SK-N-SH (cell line): ENCODE data around the gene ABHD17C. TPM values are rescaled to one million over a fixed set of nuclear protein-coding genes. Genes with fewer than 3 reads are reported as not detected.

Source experiments
- CTCF ChIA-PET: fragments of 300-600, 350-600 bp; formaldehyde crosslinking; extraction: SDS; loops from one replicate; lab custom pipeline; 2021; lab: Yijun Ruan, JAX
- POLR2A ChIA-PET: fragments of 350-600 bp; sonication (Branson Sonifier 250); formaldehyde crosslinking; extraction: SDS; loops from one replicate; lab custom pipeline; 2020; ENCODE audit warnings: antibody characterized with exemption, inconsistent platforms; lab: Yijun Ruan, JAX
- DNase-seq: peaks from one replicate; pipeline ENCODE4 v3.0.0; 2012
- H2AFZ ChIP-seq: fragments of 200-600 bp; sonication (generic); 2 replicates; pipeline ENCODE4 v1.8.1; 2016; ENCODE audit warnings: antibody characterized with exemption, mild to moderate bottlenecking, low read depth
- H3F3A ChIP-seq: fragments of 200-600 bp; sonication (generic); replicated peaks from 2 replicates; pipeline ENCODE3; 2016; ENCODE audit warnings: antibody characterized with exemption, mild to moderate bottlenecking; ENCODE audit not compliant: insufficient read depth
- H3K27ac ChIP-seq, 2 experiments: fragments of 200-500 bp in 1 of 2; fragments of 200-600 bp in 1 of 2; sonication (Bioruptor generic) in 1 of 2; sonication (generic), shearing (Covaris generic) in 1 of 2; 2 replicates each; pipeline versions ENCODE4 v1.5.1 to v1.6.1; 2014 to 2016; ENCODE audit warnings: low read depth in 2 of 2, inconsistent platforms in 1 of 2, low read length in 1 of 2, mild to moderate bottlenecking in 1 of 2, mixed read lengths in 1 of 2
- H3K27me3 ChIP-seq: fragments of 200-600 bp; sonication (generic), shearing (Covaris generic); 2 replicates; pipeline ENCODE4 v1.6.1; 2016; ENCODE audit warnings: mixed run types; ENCODE audit not compliant: insufficient read depth
- H3K36me3 ChIP-seq, 2 experiments: fragments of 200-500 bp in 1 of 2; fragments of 200-600 bp in 1 of 2; sonication (Bioruptor generic) in 1 of 2; sonication (generic) in 1 of 2; replicated peaks in 1 of 2; 2 replicates each; pipeline versions ENCODE3 to v1.5.1; 2014 to 2016; ENCODE audit warnings: low read length in 1 of 2, mild to moderate bottlenecking in 1 of 2; ENCODE audit not compliant: insufficient read depth in 2 of 2, control insufficient read depth in 1 of 2
- H3K4me1 ChIP-seq, 2 experiments: fragments of 200-500 bp in 1 of 2; fragments of 200-600 bp in 1 of 2; sonication (Bioruptor generic) in 1 of 2; sonication (generic), shearing (Covaris generic) in 1 of 2; 2 replicates each; pipeline versions ENCODE4 v1.5.1 to v1.6.1; 2014 to 2016; ENCODE audit warnings: low read depth in 1 of 2, low read length in 1 of 2, mixed run types in 1 of 2; ENCODE audit not compliant: insufficient read depth in 2 of 2, control insufficient read depth in 1 of 2
- H3K4me2 ChIP-seq: fragments of 200-600 bp; sonication (generic), shearing (Covaris generic); 2 replicates; pipeline ENCODE4 v1.6.1; 2017; ENCODE audit warnings: mixed run types
- H3K4me3 ChIP-seq, 2 experiments: fragments of 200-500 bp in 1 of 2; fragments of 200-600 bp in 1 of 2; sonication (Bioruptor generic) in 1 of 2; sonication (generic), shearing (Covaris generic) in 1 of 2; 2 replicates each; pipeline versions ENCODE4 v1.5.1 to v1.8.1; 2014 to 2016; ENCODE audit warnings: low read depth in 2 of 2, inconsistent platforms in 1 of 2, low read length in 1 of 2, mild to moderate bottlenecking in 1 of 2, mixed read lengths in 1 of 2, moderate library complexity in 1 of 2
- H3K79me2 ChIP-seq: fragments of 200-600 bp; sonication (generic); 2 replicates; pipeline ENCODE4 v1.8.1; 2017; ENCODE audit warnings: mild to moderate bottlenecking; ENCODE audit not compliant: insufficient read depth
- H3K9ac ChIP-seq: fragments of 200-600 bp; sonication (generic); 2 replicates; pipeline ENCODE4 v1.6.1; 2017; ENCODE audit warnings: mixed run types
- H3K9me2 ChIP-seq: fragments of 200-600 bp; sonication (generic); 2 replicates; pipeline ENCODE4 v1.6.1; 2017; ENCODE audit warnings: mixed run types
- H3K9me3 ChIP-seq: fragments of 200-600 bp; sonication (generic); 2 replicates; pipeline ENCODE4 v1.6.1; 2017; ENCODE audit warnings: mixed run types, mild to moderate bottlenecking, moderate library complexity
- H4K20me1 ChIP-seq: fragments of 200-600 bp; sonication (generic); 2 replicates; pipeline ENCODE4 v1.6.1; 2017; ENCODE audit warnings: mild to moderate bottlenecking, mixed run types; ENCODE audit not compliant: insufficient read depth
- CHD2 ChIP-seq: fragments of 150-350 bp; IDR thresholded peaks from 2 replicates; pipeline ENCODE4 v1.6.1; 2018; ENCODE audit warnings: low read length; ENCODE audit not compliant: partially characterized antibody
- ELF1 ChIP-seq: IDR thresholded peaks from 2 replicates; pipeline ENCODE4 v1.4.0; 2012
- EP300 ChIP-seq, 2 experiments: IDR thresholded peaks; 2 replicates each; pipeline versions ENCODE4 v1.4.0 to v1.6.1; 2012; ENCODE audit warnings: borderline replicate concordance in 1 of 2, low read depth in 1 of 2, low read length in 1 of 2
- EZH2phosphoT487 ChIP-seq: fragments of 200-600 bp; sonication (generic); IDR thresholded peaks from 2 replicates; pipeline ENCODE4 v1.6.1; 2017; ENCODE audit warnings: low read depth, mixed run types, mild to moderate bottlenecking, antibody characterized with exemption, moderate library complexity, borderline replicate concordance
- FOXJ3 ChIP-seq: sonication (generic); formaldehyde crosslinking; IDR thresholded peaks from 2 replicates; pipeline ENCODE4 v1.5.1; 2020; ENCODE audit warnings: mild to moderate bottlenecking, missing genetic modification reagents
- GABPA ChIP-seq: IDR thresholded peaks from 2 replicates; pipeline ENCODE4 v1.4.0; 2012; ENCODE audit warnings: low read depth, mild to moderate bottlenecking
- GATA2 ChIP-seq: sonication (generic); formaldehyde crosslinking; IDR thresholded peaks from 2 replicates; pipeline ENCODE4 v1.5.0; 2020; ENCODE audit warnings: mild to moderate bottlenecking, missing genetic modification reagents
- JUND ChIP-seq: IDR thresholded peaks from 2 replicates; pipeline ENCODE4 v1.4.0; 2012
- MEF2A ChIP-seq: IDR thresholded peaks from 2 replicates; pipeline ENCODE4 v1.4.0; 2012; ENCODE audit warnings: low read depth, borderline replicate concordance
- MXI1 ChIP-seq: IDR thresholded peaks from 2 replicates; pipeline ENCODE4 v1.6.1; 2012; ENCODE audit warnings: mild to moderate bottlenecking, low read depth, low read length, improper control_type of control experiment
- NFIC ChIP-seq: IDR thresholded peaks from 2 replicates; pipeline ENCODE4 v1.4.0; 2012; ENCODE audit warnings: borderline replicate concordance
- POLR2AphosphoS5 ChIP-seq: IDR thresholded peaks from 2 replicates; pipeline ENCODE4 v1.6.1; 2012; ENCODE audit warnings: low read depth, low read length
- RXRA ChIP-seq: IDR thresholded peaks from 2 replicates; pipeline ENCODE4 v1.4.0; 2012; ENCODE audit warnings: low read depth, mild to moderate bottlenecking, borderline replicate concordance
- SMC3 ChIP-seq: IDR thresholded peaks from 2 replicates; pipeline ENCODE4 v1.6.1; 2012; ENCODE audit warnings: low read depth, low read length, improper control_type of control experiment
- TAF1 ChIP-seq: IDR thresholded peaks from 2 replicates; pipeline ENCODE4 v1.6.1; 2012; ENCODE audit warnings: low read depth, mild to moderate bottlenecking, low read length, moderate library complexity, borderline replicate concordance
- TEAD4 ChIP-seq: IDR thresholded peaks from 2 replicates; pipeline ENCODE4 v1.4.0; 2012; ENCODE audit warnings: mild to moderate bottlenecking, borderline replicate concordance; ENCODE audit not compliant: insufficient read depth
- WGBS: methylation state at CpG from one replicate; pipeline ENCODE4 v1.1.6; 2017; ENCODE audit warnings: low lambda C conversion rate; 5-methylcytosine and 5-hydroxymethylcytosine counted together
- polyA plus RNA-seq, 3 experiments: library from polyadenylated mRNA; depleted of rRNA; stranded (reverse); fragments of >200 nt; gene quantifications; 2 replicates each; pipeline ENCODE4 v1.2.3, GENCODE V29; 2012
- TF ChIP-seq, protein P1 (sequence below): IDR thresholded peaks from 2 replicates; pipeline ENCODE4 v1.4.0; 2012; ENCODE audit warnings: low read depth
- TF ChIP-seq, protein P2 (sequence below): fragments of 150-350 bp; IDR thresholded peaks from 2 replicates; pipeline ENCODE4 v1.6.1; 2017; ENCODE audit warnings: antibody characterized with exemption, low read length, low read depth, borderline replicate concordance
- TF ChIP-seq, protein P3 (sequence below): fragments of 200-600 bp; sonication (generic); IDR thresholded peaks from 2 replicates; pipeline ENCODE4 v1.6.1; 2017; ENCODE audit warnings: antibody characterized with exemption, mild to moderate bottlenecking, moderate library complexity
- TF ChIP-seq, protein P4 (sequence below): IDR thresholded peaks from 2 replicates; pipeline ENCODE4 v1.4.0; 2012; ENCODE audit warnings: low read depth, borderline replicate concordance

ABHD17C gene
- polyA plus RNA-seq, 1 of the 3 experiments (the other 2 are of a cell fraction) = 11.7 TPM

DNA sequence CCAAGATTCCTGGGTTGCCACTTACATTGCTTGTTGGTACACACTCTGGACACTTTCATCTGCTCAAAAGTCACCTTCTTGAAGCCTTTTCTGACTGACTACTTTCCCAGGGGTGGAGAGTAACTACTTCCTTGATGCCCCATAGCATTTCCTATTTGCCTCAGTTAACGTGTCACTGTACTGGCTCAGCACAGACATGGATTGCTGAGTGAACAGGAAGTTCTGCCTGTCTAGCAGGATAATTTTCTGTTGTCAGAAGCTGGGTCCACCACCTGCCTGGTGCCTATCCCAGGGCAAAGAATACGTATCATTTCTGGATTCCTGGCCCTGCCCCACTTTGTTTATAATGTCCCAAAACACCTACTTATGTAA, 15.3 kb upstream of the ABHD17C start:
- Histone ChIP-seq H3K9ac (no peak overlapping the region), H3F3A (no peaks in the 10 kb centered on the region), H3K27me3 (no peaks in the 10 kb centered on the region), H3K4me1 (no peaks in the 10 kb centered on the region), H3K27ac (no peak overlapping the region), H3K79me2 (no peaks in the 10 kb centered on the region), H3K4me3 (no peak overlapping the region), H3K4me2 (no peak overlapping the region), H4K20me1 (no peaks in the 10 kb centered on the region), H3K9me2 (no peaks in the 10 kb centered on the region), H2AFZ (no peak overlapping the region), H3K9me3 (no peaks in the 10 kb centered on the region), H3K36me3 (no peaks in the 10 kb centered on the region)
- CTCF ChIA-PET = interaction anchor here (1.2 kb wide), 1 partner anchor 99 kb away, joined by 3 read pairs; the partner anchor contains the start of gene CEMIP
- 71% methylated on average over 2 of the region's 2 CpGs for WGBS
- POLR2A ChIA-PET = no interaction called here
- DNase-seq = no peak
- TF ChIP-seq CHD2 (no peak), EZH2phosphoT487 (no peak), MEF2A (no peak), TAF1 (no peak), SMC3 (no peak), MXI1 (no peak)
- TF ChIP-seq, protein P1, sequence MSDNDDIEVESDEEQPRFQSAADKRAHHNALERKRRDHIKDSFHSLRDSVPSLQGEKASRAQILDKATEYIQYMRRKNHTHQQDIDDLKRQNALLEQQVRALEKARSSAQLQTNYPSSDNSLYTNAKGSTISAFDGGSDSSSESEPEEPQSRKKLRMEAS = no peak

DNA sequence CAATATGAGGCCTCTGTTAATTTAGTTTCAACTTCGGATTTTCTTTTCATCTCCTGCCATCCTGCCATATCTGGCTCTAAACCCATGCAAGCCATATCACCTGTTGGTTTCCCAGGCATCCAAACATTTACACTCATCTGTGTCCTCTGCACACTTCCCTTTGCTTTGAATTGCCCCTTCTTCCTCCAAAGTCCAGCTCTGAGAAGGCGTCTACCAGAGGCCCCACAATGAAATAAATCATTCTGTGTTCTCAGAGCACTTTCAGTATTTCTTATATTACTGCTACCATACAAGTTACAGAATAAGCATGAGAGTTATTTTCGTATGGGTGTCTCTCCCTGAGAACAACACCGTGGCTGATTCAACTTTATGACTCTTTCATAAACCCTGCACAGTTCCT, 12.9 kb upstream of the ABHD17C start:
- Histone ChIP-seq H3K27ac (no peak overlapping the region), H3K4me1 (no peaks in the 10 kb centered on the region), H2AFZ (no peak overlapping the region), H3K4me2 (no peak overlapping the region), H3K4me3 (no peak overlapping the region), H3K27me3 (no peaks in the 10 kb centered on the region), H3K9ac (no peak overlapping the region), H3K79me2 (no peaks in the 10 kb centered on the region), H3K9me3 (no peaks in the 10 kb centered on the region), H3F3A (no peaks in the 10 kb centered on the region), H3K9me2 (no peaks in the 10 kb centered on the region), H3K36me3 (no peaks in the 10 kb centered on the region), H4K20me1 (no peaks in the 10 kb centered on the region)
- TF ChIP-seq RXRA (no peak), TEAD4 (no peak), GABPA (no peak), JUND (no peak), GATA2 (CRISPR knock-in tag) (no peak), FOXJ3 (CRISPR knock-in tag) (no peak), NFIC (no peak), ELF1 (no peak), EP300 (IDR thresholded peaks at IDR 0.05; ENCODE audit: borderline replicate concordance in 1 of 2, low read depth in 1 of 2, low read length in 1 of 2) (no peak), CHD2 (no peak), POLR2AphosphoS5 (no peak)
- TF ChIP-seq, protein P2, sequence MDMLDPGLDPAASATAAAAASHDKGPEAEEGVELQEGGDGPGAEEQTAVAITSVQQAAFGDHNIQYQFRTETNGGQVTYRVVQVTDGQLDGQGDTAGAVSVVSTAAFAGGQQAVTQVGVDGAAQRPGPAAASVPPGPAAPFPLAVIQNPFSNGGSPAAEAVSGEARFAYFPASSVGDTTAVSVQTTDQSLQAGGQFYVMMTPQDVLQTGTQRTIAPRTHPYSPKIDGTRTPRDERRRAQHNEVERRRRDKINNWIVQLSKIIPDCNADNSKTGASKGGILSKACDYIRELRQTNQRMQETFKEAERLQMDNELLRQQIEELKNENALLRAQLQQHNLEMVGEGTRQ = no peak
- TF ChIP-seq, protein P3, sequence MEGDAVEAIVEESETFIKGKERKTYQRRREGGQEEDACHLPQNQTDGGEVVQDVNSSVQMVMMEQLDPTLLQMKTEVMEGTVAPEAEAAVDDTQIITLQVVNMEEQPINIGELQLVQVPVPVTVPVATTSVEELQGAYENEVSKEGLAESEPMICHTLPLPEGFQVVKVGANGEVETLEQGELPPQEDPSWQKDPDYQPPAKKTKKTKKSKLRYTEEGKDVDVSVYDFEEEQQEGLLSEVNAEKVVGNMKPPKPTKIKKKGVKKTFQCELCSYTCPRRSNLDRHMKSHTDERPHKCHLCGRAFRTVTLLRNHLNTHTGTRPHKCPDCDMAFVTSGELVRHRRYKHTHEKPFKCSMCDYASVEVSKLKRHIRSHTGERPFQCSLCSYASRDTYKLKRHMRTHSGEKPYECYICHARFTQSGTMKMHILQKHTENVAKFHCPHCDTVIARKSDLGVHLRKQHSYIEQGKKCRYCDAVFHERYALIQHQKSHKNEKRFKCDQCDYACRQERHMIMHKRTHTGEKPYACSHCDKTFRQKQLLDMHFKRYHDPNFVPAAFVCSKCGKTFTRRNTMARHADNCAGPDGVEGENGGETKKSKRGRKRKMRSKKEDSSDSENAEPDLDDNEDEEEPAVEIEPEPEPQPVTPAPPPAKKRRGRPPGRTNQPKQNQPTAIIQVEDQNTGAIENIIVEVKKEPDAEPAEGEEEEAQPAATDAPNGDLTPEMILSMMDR = no peak
- TF ChIP-seq, protein P4, sequence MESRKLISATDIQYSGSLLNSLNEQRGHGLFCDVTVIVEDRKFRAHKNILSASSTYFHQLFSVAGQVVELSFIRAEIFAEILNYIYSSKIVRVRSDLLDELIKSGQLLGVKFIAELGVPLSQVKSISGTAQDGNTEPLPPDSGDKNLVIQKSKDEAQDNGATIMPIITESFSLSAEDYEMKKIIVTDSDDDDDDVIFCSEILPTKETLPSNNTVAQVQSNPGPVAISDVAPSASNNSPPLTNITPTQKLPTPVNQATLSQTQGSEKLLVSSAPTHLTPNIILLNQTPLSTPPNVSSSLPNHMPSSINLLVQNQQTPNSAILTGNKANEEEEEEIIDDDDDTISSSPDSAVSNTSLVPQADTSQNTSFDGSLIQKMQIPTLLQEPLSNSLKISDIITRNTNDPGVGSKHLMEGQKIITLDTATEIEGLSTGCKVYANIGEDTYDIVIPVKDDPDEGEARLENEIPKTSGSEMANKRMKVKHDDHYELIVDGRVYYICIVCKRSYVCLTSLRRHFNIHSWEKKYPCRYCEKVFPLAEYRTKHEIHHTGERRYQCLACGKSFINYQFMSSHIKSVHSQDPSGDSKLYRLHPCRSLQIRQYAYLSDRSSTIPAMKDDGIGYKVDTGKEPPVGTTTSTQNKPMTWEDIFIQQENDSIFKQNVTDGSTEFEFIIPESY = no peak
- TF ChIP-seq, protein P1 = no peak
- DNase-seq = no peak
- 58% methylated on average over 4 of the region's 4 CpGs for WGBS
- ChIA-PET POLR2A (no interaction called here), CTCF (interaction anchor here (1.6 kb wide), 1 partner anchor 14 kb away, joined by 4 read pairs; no protein-coding TSS in a partner anchor)
